ENCODE data around the gene ADAP2.
"Not testable (repeated sequence)": the region's sequence is repeated elsewhere in the genome, so short reads cannot be mapped to it uniquely, and the experiment has no call there.

ADAP2 gene

DNA sequence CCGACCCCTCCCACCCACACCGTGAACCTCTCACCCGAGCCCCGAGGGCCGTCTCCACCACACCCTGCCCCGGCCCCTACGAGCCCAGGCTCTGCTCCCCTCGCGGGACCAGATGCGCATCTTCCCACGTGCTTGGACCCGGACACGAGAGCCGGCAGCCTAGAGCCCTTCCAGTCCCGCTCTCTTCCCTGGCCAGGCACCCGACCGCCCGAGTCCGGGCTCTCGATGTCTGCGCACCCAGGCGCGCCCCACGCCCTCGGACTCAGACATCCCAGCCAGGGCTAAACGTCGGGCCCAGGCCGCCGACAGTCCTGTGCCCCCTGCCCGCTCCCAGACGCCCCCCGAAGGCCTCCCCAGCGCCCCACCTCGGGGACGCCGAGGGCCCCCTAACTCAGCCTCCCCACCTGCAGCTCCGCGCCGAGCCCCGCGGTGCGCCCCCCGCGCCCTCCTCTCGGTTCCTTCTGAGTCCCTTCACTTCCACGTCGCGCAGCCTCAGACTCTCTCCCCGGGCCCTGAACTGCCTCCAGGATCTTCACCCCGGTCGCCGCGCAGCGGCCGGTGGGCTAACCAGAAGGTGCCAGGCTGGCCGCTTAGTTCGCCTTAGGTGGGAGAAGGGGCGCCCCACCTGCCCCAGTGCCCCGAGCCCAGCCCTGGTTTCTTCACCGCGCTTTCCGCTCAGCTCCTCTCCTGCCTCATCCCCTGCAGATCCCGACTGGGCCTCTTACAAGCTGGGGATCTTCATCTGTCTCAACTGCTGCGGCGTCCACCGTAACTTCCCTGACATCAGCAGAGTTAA lies 688 bp downstream of the ADAP2 start:
- TF ChIP-seq, protein P1, sequence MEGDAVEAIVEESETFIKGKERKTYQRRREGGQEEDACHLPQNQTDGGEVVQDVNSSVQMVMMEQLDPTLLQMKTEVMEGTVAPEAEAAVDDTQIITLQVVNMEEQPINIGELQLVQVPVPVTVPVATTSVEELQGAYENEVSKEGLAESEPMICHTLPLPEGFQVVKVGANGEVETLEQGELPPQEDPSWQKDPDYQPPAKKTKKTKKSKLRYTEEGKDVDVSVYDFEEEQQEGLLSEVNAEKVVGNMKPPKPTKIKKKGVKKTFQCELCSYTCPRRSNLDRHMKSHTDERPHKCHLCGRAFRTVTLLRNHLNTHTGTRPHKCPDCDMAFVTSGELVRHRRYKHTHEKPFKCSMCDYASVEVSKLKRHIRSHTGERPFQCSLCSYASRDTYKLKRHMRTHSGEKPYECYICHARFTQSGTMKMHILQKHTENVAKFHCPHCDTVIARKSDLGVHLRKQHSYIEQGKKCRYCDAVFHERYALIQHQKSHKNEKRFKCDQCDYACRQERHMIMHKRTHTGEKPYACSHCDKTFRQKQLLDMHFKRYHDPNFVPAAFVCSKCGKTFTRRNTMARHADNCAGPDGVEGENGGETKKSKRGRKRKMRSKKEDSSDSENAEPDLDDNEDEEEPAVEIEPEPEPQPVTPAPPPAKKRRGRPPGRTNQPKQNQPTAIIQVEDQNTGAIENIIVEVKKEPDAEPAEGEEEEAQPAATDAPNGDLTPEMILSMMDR (IDR thresholded peaks at IDR 0.05; ENCODE audit: control insufficient read depth, extremely low read depth, insufficient read depth): no peak
- DNase-seq (ENCODE audit: low read depth): no peak
- H3K4me3 ChIP-seq (ENCODE audit: low read depth, low read length): peak overlapping the region; percentile 46

DNA sequence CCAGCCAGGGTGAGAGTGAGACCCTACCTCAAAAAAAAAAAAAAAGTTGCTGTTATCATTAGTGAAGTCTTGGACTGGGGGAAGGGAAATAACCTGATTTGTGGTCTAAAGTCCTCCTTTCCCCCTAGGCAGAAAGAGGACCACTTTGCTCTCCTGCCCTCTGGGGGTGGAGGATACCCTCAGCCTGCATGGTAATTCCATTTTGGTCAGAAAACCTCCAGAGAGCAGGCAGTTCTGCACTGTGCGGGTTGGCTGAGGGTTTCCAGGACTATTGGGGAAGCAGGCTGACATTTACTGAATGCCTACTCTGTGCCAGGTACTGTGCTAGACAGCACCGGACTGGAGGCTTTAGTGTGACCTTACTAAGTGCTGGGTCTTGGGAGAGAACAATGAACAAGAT lies 2.6 kb downstream of the ADAP2 start:
- TF ChIP-seq, protein P1 (IDR thresholded peaks at IDR 0.05; ENCODE audit: control insufficient read depth, extremely low read depth, insufficient read depth): no peak
- no peak overlapping the region for H3K4me3 ChIP-seq (ENCODE audit: low read depth, low read length)
- no peak for DNase-seq (ENCODE audit: low read depth)

DNA sequence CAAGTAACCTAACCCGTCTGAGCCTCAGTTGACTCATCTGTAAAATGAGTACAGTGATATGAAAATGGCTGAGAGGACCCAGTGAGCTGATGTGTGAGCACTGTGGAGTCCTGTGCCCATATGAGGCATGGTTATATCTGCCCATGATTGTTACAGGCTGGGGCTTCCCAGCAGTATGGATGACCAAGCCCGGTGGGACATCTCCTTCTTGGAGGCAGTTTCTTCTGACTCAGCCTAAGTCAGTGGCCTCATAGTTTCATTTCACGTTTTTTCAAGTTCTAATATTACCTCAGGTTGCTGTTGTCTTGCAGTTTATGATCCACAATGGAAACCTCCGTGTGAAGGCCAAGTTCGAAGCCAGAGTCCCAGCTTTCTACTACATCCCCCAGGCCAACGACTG lies 4.8 kb downstream of the ADAP2 start:
- no peak for DNase-seq (ENCODE audit: low read depth)
- H3K4me3 ChIP-seq (ENCODE audit: low read depth, low read length): no peak overlapping the region
- TF ChIP-seq, protein P1 (IDR thresholded peaks at IDR 0.05; ENCODE audit: control insufficient read depth, extremely low read depth, insufficient read depth): no peak

DNA sequence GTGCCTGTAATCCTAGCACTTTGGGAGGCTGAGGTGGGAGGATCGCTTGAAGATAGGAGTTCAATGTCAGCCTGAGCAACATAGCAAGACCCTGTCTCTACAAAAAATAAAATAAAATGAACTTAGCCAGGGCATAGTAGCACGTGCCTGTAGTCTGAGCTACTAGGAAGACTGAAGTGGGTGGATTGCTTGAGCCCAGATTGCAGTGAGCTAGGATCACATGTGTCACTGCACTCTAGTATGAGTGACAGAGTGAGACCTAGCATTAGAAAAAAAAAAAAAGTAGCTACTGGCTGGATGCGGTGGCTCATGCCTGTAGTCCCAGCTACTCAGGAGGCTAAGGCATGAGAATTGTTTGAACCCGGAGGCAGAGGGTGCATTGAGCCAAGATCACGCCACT lies 6.0 kb downstream of the ADAP2 start:
- no peak overlapping the region for H3K4me3 ChIP-seq (ENCODE audit: low read depth, low read length)
- DNase-seq (ENCODE audit: low read depth): no peak
- TF ChIP-seq, protein P1 (IDR thresholded peaks at IDR 0.05; ENCODE audit: control insufficient read depth, extremely low read depth, insufficient read depth): no peak

DNA sequence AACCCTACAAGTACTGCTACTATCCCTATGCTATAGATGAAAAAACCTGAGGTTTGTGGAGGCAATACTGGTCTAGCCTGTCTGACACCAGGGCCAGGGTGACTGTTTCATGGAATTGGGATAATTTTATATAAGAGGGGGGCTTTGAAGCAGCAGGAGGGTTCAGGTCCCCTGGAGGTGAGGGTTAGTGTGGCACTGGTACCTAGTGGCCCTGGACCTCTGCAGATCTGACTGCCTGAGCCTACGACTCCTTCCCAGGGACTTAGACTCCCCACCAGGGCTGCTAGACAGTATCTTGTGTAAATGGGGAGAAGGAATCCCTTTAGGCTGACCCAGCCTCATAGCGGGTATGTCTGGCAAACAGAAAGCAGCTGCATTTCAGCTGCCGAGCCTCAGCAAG lies 6.8 kb downstream of the ADAP2 start:
- no peak for DNase-seq (ENCODE audit: low read depth)
- TF ChIP-seq, protein P1 (IDR thresholded peaks at IDR 0.05; ENCODE audit: control insufficient read depth, extremely low read depth, insufficient read depth): no peak
- no peak overlapping the region for H3K4me3 ChIP-seq (ENCODE audit: low read depth, low read length)

DNA sequence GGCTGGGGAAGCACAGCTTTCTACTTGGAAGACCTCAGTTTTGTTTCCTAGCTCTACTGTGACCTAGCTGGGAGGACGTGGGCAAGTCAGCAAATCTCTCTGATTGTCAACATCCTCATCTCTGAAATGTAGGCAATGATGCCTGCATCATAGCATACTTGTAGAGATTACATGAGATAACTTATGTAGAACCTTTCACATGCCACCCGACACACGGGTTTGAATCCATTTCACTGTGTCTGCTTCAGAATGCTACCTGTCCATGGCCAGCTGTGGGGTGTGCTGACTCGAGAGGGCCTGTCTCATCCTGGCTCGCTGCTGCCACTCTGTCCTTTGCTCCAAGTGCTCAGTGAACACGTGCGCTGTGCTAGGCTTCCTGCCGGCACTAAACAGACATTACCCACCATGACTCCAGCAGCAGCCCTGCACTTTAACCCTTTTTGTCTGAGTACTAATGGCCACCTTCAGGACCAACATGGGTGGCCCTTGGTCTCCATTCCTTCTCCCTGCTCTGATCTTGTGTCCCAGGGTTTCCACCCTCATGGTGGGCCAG lies 7.4 kb downstream of the ADAP2 start:
- DNase-seq (ENCODE audit: low read depth): no peak
- TF ChIP-seq, protein P1 (IDR thresholded peaks at IDR 0.05; ENCODE audit: control insufficient read depth, extremely low read depth, insufficient read depth): no peak

DNA sequence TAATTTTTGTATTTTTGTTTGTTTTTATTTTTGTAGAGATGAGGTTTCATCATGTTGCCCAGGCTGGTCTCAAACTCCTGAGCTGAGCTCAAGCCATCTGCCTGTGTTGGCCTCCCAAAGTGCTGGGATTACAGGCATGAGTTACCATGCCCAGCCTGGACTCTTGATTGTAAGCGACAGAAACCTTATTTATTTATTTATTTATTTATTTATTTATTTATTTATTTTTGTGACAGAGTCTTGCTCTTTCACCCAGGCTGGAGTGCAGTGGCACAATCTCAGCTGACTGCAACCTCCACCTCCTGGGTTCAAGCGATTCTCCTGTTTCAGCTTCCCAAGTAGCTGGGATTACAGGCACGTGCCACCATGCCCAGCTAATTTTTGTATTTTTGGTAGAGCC lies 8.1 kb downstream of the ADAP2 start:
- not testable (repeated sequence) for H3K4me3 ChIP-seq (ENCODE audit: low read depth, low read length); DNase-seq (ENCODE audit: low read depth)

More for the DNA sequence above, 7.4 kb downstream of the ADAP2 start:
- no peak overlapping the region for H3K4me3 ChIP-seq (ENCODE audit: low read depth, low read length)
